ENCODE data around the gene NOBOX.
A peak's percentile ranks its signal among the peaks of the same experiment; 100 is the strongest.
"Not testable (repeated sequence)": the region's sequence is repeated elsewhere in the genome, so short reads cannot be mapped to it uniquely, and the experiment has no call there.

Gene NOBOX

GRCh38 chr7:144397086-144397485, 6.4 kb downstream of the NOBOX start:
- Histone ChIP-seq H3K36me3 (ENCODE audit: control insufficient read depth, insufficient read depth, low read length) (no peaks in the 10 kb centered on the region), H3K4me1 (ENCODE audit: control insufficient read depth, insufficient read depth, low read length) (no peaks in the 10 kb centered on the region), H3K27ac (ENCODE audit: low read length) (no peak overlapping the region), H3K4me3 (ENCODE audit: low read length) (no peak overlapping the region), H3K9me3 (ENCODE audit: control insufficient read depth, insufficient read depth, low read length) (no peaks in the 10 kb centered on the region), H3K27me3 (ENCODE audit: control insufficient read depth, insufficient read depth, low read length) (no peaks in the 10 kb centered on the region)
- DNase-seq (ENCODE audit: low read depth, low spot score), result no peak
- WGBS (ENCODE audit: insufficient coverage, insufficient read length), result no CpG with 5 or more reads among the region's 4 CpGs

DNA sequence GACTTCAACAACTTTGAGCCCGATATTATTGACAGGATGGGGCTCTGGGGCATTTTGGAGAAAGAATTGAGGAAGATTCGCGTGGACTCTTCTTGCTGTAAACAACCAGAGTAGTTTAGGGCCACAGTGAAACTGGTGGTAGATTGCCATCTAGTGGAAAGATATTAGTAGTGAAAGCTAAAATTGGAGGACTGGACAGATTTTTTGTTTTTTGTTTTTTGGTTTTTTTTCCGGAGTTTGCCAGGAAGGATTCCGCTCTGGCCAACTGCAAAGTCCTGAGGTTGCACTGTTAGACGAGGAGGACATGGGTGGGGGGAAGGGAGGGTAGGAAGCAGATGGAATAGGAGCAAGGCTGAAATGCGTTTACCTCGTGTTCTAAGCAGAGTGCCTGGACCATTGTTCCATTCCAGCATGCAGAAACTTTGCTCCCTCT, 11.7 kb downstream of the NOBOX start:
- no peaks in the 10 kb centered on the region for H3K36me3 ChIP-seq (ENCODE audit: control insufficient read depth, insufficient read depth, low read length)
- no peaks in the 10 kb centered on the region for H3K27me3 ChIP-seq (ENCODE audit: control insufficient read depth, insufficient read depth, low read length)
- peak; percentile 35 for DNase-seq (ENCODE audit: low read depth, low spot score)
- H3K27ac ChIP-seq (ENCODE audit: low read length), result no peak overlapping the region
- WGBS (ENCODE audit: insufficient coverage, insufficient read length), result no CpG with 5 or more reads among the region's 8 CpGs
- H3K9me3 ChIP-seq (ENCODE audit: control insufficient read depth, insufficient read depth, low read length), result no peaks in the 10 kb centered on the region
- H3K4me1 ChIP-seq (ENCODE audit: control insufficient read depth, insufficient read depth, low read length), result no peaks in the 10 kb centered on the region
- H3K4me3 ChIP-seq (ENCODE audit: low read length), result no peak overlapping the region

- WGBS (ENCODE audit: insufficient coverage, insufficient read length), result no CpG with 5 or more reads among the region's 4 CpGs
- H3K4me3 ChIP-seq (ENCODE audit: low read length), result no peak overlapping the region
- no peaks in the 10 kb centered on the region for H3K4me1 ChIP-seq (ENCODE audit: control insufficient read depth, insufficient read depth, low read length)
- no peaks in the 10 kb centered on the region for H3K27me3 ChIP-seq (ENCODE audit: control insufficient read depth, insufficient read depth, low read length)
- no peak overlapping the region for H3K27ac ChIP-seq (ENCODE audit: low read length)
- DNase-seq (ENCODE audit: low read depth, low spot score), result no peak
- no peaks in the 10 kb centered on the region for H3K9me3 ChIP-seq (ENCODE audit: control insufficient read depth, insufficient read depth, low read length)
- H3K36me3 ChIP-seq (ENCODE audit: control insufficient read depth, insufficient read depth, low read length), result no peaks in the 10 kb centered on the region
Observed at GRCh38 chr7:144391014-144391413, 12.5 kb downstream of the NOBOX start.

- Histone ChIP-seq H3K4me1 (ENCODE audit: control insufficient read depth, insufficient read depth, low read length) (no peaks in the 10 kb centered on the region), H3K27ac (ENCODE audit: low read length) (no peak overlapping the region), H3K36me3 (ENCODE audit: control insufficient read depth, insufficient read depth, low read length) (no peaks in the 10 kb centered on the region), H3K27me3 (ENCODE audit: control insufficient read depth, insufficient read depth, low read length) (no peaks in the 10 kb centered on the region), H3K9me3 (ENCODE audit: control insufficient read depth, insufficient read depth, low read length) (no peaks in the 10 kb centered on the region), H3K4me3 (ENCODE audit: low read length) (no peak overlapping the region)
- DNase-seq (ENCODE audit: low read depth, low spot score), result no peak
- no CpG with 5 or more reads among the region's 7 CpGs for WGBS (ENCODE audit: insufficient coverage, insufficient read length)
Observed at GRCh38 chr7:144390481-144390880, 13.0 kb downstream of the NOBOX start.

DNA sequence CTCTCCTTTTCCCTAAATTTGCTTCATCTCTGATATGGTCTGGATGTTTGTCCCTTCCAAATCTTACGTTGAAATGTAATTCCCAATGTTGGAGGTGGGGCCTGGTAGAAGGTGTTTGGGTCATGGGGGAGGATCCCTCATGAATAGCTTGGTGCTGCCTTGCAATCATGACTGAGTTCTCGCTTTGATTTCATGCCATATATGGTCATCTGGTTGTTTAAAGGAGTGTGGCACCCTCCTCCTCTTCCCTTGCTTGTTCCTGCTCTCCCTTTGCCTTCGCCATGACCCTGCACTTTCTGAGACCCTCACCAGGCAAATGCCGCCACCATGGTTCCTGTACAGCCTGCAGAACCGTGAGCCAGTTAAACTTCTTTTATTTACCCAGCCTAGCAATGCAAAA, 14.5 kb downstream of the NOBOX start:
- no peak for DNase-seq (ENCODE audit: low read depth, low spot score)
- H3K4me3 ChIP-seq (ENCODE audit: low read length), result no peak overlapping the region

GRCh38 chr7:144386741-144387140, 16.8 kb downstream of the NOBOX start:
- Histone ChIP-seq H3K4me3 (ENCODE audit: low read length) (no peak overlapping the region), H3K27ac (ENCODE audit: low read length) (no peak overlapping the region), H3K27me3 (ENCODE audit: control insufficient read depth, insufficient read depth, low read length) (no peaks in the 10 kb centered on the region), H3K9me3 (ENCODE audit: control insufficient read depth, insufficient read depth, low read length) (no peaks in the 10 kb centered on the region), H3K4me1 (ENCODE audit: control insufficient read depth, insufficient read depth, low read length) (0 out of 2 replicates have a peak, but pooled peaks cover 3% of the 10 kb centered on the region), H3K36me3 (ENCODE audit: control insufficient read depth, insufficient read depth, low read length) (no peaks in the 10 kb centered on the region)
- no peak for DNase-seq (ENCODE audit: low read depth, low spot score)

More for the DNA sequence above, 14.5 kb downstream of the NOBOX start:
- H3K27ac ChIP-seq (ENCODE audit: low read length), result no peak overlapping the region
- H3K4me1 ChIP-seq (ENCODE audit: control insufficient read depth, insufficient read depth, low read length), result 0 out of 2 replicates have a peak, but pooled peaks cover 3% of the 10 kb centered on the region
- H3K9me3 ChIP-seq (ENCODE audit: control insufficient read depth, insufficient read depth, low read length), result no peaks in the 10 kb centered on the region
- H3K36me3 ChIP-seq (ENCODE audit: control insufficient read depth, insufficient read depth, low read length), result no peaks in the 10 kb centered on the region
- WGBS (ENCODE audit: insufficient coverage, insufficient read length), result no CpG with 5 or more reads among the region's 5 CpGs
- H3K27me3 ChIP-seq (ENCODE audit: control insufficient read depth, insufficient read depth, low read length), result no peaks in the 10 kb centered on the region

DNA sequence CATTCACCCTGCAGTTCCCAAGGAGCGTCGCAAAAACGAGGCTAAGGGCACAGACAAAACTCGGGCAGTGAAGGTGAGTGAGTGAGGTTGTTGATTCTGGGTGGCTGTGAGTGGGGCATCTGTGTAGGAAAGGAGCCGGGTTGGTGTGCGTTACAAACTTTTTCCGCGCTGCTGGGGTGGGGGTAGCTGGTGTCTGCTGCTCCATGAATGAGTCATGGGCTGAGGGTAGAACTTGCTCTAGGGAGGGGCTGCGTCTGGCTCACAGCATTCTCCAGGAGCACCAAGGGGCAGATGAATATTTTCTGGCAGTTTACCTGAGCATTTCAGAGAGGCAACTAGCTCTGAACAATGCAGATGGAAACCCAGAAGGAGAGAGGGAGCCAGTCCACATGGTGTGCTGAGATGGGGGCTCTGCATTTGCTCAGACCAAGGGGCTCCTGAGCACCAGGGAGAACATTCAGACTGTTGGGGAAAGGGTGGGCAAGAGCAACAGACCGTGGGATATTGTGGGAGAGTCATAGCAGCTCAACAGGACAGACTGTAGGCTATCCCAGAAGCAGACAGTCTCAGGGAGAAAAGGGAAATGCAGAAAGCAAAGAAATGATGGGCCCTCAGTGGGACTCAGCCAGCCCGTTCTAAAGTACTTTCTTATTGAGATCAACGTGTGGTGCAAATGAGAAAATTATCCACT, 18.8 kb downstream of the NOBOX start:
- no peaks in the 10 kb centered on the region for H3K27me3 ChIP-seq (ENCODE audit: control insufficient read depth, insufficient read depth, low read length)
- no peak overlapping the region for H3K27ac ChIP-seq (ENCODE audit: low read length)
- peaks cover 9% of the 10 kb centered on the region for H3K36me3 ChIP-seq (ENCODE audit: control insufficient read depth, insufficient read depth, low read length)
- H3K4me1 ChIP-seq (ENCODE audit: control insufficient read depth, insufficient read depth, low read length), result 0 out of 2 replicates have a peak, but pooled peaks cover 3% of the 10 kb centered on the region
- DNase-seq (ENCODE audit: low read depth, low spot score), result no peak
- no peaks in the 10 kb centered on the region for H3K9me3 ChIP-seq (ENCODE audit: control insufficient read depth, insufficient read depth, low read length)
- WGBS (ENCODE audit: insufficient coverage, insufficient read length), result no CpG with 5 or more reads among the region's 12 CpGs
- no peak overlapping the region for H3K4me3 ChIP-seq (ENCODE audit: low read length)

GRCh38 chr7:144384071-144384470, 19.4 kb downstream of the NOBOX start:
- Histone ChIP-seq H3K4me3 (ENCODE audit: low read length) (no peak overlapping the region), H3K27ac (ENCODE audit: low read length) (no peak overlapping the region), H3K27me3 (ENCODE audit: control insufficient read depth, insufficient read depth, low read length) (no peaks in the 10 kb centered on the region), H3K9me3 (ENCODE audit: control insufficient read depth, insufficient read depth, low read length) (no peaks in the 10 kb centered on the region), H3K4me1 (ENCODE audit: control insufficient read depth, insufficient read depth, low read length) (0 out of 2 replicates have a peak, but pooled peaks cover 3% of the 10 kb centered on the region), H3K36me3 (ENCODE audit: control insufficient read depth, insufficient read depth, low read length) (peaks cover 12% of the 10 kb centered on the region)
- no CpG with 5 or more reads among the region's 4 CpGs for WGBS (ENCODE audit: insufficient coverage, insufficient read length)
- DNase-seq (ENCODE audit: low read depth, low spot score), result no peak

DNA sequence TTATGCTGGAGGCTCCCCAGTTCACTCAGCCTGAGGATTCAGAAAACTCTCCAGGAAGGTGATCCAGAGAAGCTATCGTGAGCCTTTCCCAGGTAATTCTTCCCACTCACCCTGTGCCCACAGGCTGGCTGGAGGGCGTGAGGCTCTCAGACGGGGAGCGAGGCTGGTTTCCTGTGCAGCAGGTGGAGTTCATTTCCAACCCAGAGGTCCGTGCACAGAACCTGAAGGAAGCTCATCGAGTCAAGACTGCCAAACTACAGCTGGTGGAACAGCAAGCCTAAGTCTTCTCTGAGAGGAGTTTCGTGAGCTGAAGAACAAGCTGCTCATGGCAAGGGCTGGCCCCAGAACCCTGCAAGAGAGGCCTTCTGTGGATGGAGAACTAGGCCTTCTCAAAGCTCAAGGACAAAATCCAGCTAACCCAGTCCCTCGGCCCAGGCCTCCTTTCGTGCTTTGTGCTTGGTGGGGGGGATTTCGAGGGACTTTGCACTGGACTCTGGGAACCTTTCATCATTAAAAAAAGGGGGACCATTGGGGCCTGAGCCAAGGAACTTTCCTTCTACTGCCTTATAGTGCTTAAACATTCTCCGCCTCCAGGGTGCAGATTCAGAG, 23.6 kb downstream of the NOBOX start:
- Histone ChIP-seq H3K27me3 (ENCODE audit: control insufficient read depth, insufficient read depth, low read length) (no peaks in the 10 kb centered on the region), H3K9me3 (ENCODE audit: control insufficient read depth, insufficient read depth, low read length) (no peaks in the 10 kb centered on the region), H3K4me1 (ENCODE audit: control insufficient read depth, insufficient read depth, low read length) (0 out of 2 replicates have a peak, but pooled peaks cover 3% of the 10 kb centered on the region), H3K27ac (ENCODE audit: low read length) (no peak overlapping the region), H3K4me3 (ENCODE audit: low read length) (no peak overlapping the region), H3K36me3 (ENCODE audit: control insufficient read depth, insufficient read depth, low read length) (peaks cover 22% of the 10 kb centered on the region)
- no CpG with 5 or more reads among the region's 11 CpGs for WGBS (ENCODE audit: insufficient coverage, insufficient read length)
- no peak for DNase-seq (ENCODE audit: low read depth, low spot score)

DNA sequence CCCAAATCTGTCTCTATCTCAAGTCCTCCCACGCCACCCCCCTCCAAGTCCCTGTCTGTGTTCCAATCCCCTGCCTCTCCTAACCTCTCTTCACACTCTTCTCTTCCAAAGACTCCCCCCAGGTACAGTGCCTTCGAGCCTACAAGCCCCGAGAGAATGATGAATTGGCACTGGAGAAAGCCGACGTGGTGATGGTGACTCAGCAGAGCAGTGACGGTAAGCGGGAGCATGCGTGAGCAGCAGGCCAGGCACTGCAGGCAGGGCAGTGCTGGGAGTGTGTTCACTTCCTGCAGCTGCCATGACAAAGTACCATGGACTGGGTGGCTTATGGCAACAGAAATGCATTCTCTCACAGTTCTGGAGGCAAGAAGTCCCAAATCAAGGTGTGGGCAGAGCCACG, 24.8 kb downstream of the NOBOX start:
- Histone ChIP-seq H3K9me3 (ENCODE audit: control insufficient read depth, insufficient read depth, low read length) (no peaks in the 10 kb centered on the region), H3K27ac (ENCODE audit: low read length) (no peak overlapping the region), H3K4me3 (ENCODE audit: low read length) (no peak overlapping the region), H3K27me3 (ENCODE audit: control insufficient read depth, insufficient read depth, low read length) (no peaks in the 10 kb centered on the region), H3K36me3 (ENCODE audit: control insufficient read depth, insufficient read depth, low read length) (peaks cover 22% of the 10 kb centered on the region), H3K4me1 (ENCODE audit: control insufficient read depth, insufficient read depth, low read length) (no peaks in the 10 kb centered on the region)
- DNase-seq (ENCODE audit: low read depth, low spot score), result no peak
- WGBS (ENCODE audit: insufficient coverage, insufficient read length), result no CpG with 5 or more reads among the region's 9 CpGs

DNA sequence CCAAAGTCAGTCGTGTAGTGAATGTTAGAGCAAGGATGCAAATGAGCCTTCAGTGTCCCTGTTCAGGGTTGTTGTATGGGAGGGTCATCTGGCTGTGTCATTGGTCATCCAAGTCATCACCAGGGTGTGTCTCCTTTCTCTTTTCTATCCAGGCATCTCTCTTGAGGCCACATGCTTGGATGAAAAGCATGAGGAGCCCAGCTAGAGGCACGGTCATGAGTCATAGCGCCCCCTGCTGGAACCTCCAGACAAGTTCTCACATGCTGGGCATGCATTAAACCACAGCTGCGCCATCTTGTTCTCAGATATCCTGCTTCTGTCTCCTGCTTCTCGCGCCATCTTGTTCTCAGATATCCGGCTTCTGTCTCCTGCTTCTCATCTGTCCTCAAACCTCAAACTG, 34.3 kb downstream of the NOBOX start:
- H3K4me3 ChIP-seq (ENCODE audit: low read length); DNase-seq (ENCODE audit: low read depth, low spot score); H3K9me3 ChIP-seq (ENCODE audit: control insufficient read depth, insufficient read depth, low read length); H3K4me1 ChIP-seq (ENCODE audit: control insufficient read depth, insufficient read depth, low read length); H3K27ac ChIP-seq (ENCODE audit: low read length); H3K27me3 ChIP-seq (ENCODE audit: control insufficient read depth, insufficient read depth, low read length); H3K36me3 ChIP-seq (ENCODE audit: control insufficient read depth, insufficient read depth, low read length): not testable (repeated sequence)
- no CpG with 5 or more reads among the region's 7 CpGs for WGBS (ENCODE audit: insufficient coverage, insufficient read length)
